Right atrium auricular region (tissue), 2 donors: Measurements from ENCODE around the gene MAP1LC3B. TPM values are rescaled to one million over a fixed set of nuclear protein-coding genes. Genes with fewer than 3 reads are reported as not detected.

Experiments used
- DNase-seq: peaks from one replicate; pipeline ENCODE4 v3.0.0-alpha.2; 2019; ENCODE audit warnings: low spot score
- H3K27ac ChIP-seq, 2 donors: fragments of 200-600 bp; sonication (generic); 1 replicate in 1 of 2; 2 replicates in 1 of 2; pipeline ENCODE4 v1.5.1; 2016 to 2019
- H3K27me3 ChIP-seq, 2 donors: fragments of 200-600 bp; sonication (generic); one replicate each; pipeline versions ENCODE4 v1.5.1 to v1.6.0; 2017 to 2019
- H3K36me3 ChIP-seq: fragments of 200-600 bp; sonication (generic); one replicate; pipeline ENCODE4 v1.5.1; 2016
- H3K4me1 ChIP-seq, 2 donors: fragments of 200-600 bp; sonication (generic); one replicate each; pipeline versions ENCODE4 v1.5.1 to v1.6.0; 2017 to 2019
- H3K4me3 ChIP-seq, 2 donors: fragments of 200-600 bp; sonication (generic); 1 replicate in 1 of 2; 2 replicates in 1 of 2; pipeline ENCODE4 v1.5.1; 2017 to 2019; ENCODE audit warnings: mild to moderate bottlenecking in 1 of 2, moderate library complexity in 1 of 2
- H3K9me3 ChIP-seq, 2 donors: fragments of 200-600 bp; sonication (generic); one replicate each; pipeline ENCODE4 v1.5.1; 2019
- total RNA-seq, 2 donors: library from RNA; depleted of rRNA; stranded (reverse); fragments of >200 nt; gene quantifications; one replicate each; pipeline ENCODE4 v1.1.0, GENCODE V29; 2016
- TF ChIP-seq, protein P1 (sequence below), 2 donors: fragments of 200-600 bp; sonication (generic); IDR thresholded peaks; one replicate each; pipeline ENCODE4 v1.5.1; 2019; ENCODE audit warnings: antibody characterized with exemption in 2 of 2

The MAP1LC3B gene
- total RNA-seq, 2 donors from 2014 or later = 57.5 to 83.0 TPM

DNA sequence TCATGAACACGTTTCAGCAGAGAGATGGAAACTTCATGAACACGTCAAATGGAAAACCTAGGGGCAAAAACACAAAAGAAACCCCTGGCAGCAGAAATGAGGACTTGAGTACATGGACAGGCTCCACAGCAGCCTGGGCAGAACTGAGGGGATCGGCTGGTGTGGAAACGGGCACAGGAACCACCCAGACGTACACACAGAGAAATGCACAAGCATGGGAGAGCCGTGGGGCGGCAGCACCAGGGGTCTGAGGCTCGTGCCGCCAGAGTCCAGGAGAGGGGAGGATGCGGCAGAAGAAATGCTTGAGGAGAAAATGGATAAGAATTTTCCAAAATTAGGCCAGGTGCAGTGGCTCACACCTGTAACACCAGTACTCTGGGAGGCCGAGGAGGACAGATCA, 30.0 kb downstream of the MAP1LC3B start:
- Histone ChIP-seq H3K4me1 (no peaks in the 10 kb centered on the region), H3K4me3 (no peak overlapping the region), H3K36me3 (peaks cover 60% of the 10 kb centered on the region), H3K27me3 (no peaks in the 10 kb centered on the region), H3K9me3 (no peaks in the 10 kb centered on the region), H3K27ac (no peak overlapping the region)
- TF ChIP-seq, protein P1, sequence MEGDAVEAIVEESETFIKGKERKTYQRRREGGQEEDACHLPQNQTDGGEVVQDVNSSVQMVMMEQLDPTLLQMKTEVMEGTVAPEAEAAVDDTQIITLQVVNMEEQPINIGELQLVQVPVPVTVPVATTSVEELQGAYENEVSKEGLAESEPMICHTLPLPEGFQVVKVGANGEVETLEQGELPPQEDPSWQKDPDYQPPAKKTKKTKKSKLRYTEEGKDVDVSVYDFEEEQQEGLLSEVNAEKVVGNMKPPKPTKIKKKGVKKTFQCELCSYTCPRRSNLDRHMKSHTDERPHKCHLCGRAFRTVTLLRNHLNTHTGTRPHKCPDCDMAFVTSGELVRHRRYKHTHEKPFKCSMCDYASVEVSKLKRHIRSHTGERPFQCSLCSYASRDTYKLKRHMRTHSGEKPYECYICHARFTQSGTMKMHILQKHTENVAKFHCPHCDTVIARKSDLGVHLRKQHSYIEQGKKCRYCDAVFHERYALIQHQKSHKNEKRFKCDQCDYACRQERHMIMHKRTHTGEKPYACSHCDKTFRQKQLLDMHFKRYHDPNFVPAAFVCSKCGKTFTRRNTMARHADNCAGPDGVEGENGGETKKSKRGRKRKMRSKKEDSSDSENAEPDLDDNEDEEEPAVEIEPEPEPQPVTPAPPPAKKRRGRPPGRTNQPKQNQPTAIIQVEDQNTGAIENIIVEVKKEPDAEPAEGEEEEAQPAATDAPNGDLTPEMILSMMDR (IDR thresholded peaks at IDR 0.05) = no peak
- no peak for DNase-seq

DNA sequence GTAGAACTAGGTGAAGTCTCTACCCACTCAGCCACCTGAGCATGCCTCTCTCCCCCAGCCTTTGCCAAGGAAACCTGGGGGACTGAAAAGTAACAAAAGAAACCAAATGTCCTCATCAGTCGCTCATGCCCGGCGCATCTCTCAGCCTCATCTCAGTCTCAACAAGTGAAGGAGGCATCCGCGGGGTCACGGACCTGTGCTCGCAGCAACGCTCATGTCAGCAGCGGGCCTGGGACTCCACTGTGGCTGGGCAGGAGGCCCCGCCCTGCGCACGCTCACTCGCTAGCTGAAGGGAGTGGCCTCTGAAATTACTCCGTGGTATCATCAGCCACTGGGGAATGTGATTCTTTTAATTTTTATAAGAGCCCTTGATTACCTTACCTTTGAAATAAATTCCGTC, 31.3 kb downstream of the MAP1LC3B start:
- H3K4me3 ChIP-seq = no peak overlapping the region
- no peaks in the 10 kb centered on the region for H3K4me1 ChIP-seq
- no peaks in the 10 kb centered on the region for H3K27me3 ChIP-seq
- no peak overlapping the region for H3K27ac ChIP-seq
- no peaks in the 10 kb centered on the region for H3K9me3 ChIP-seq
- TF ChIP-seq, protein P1 (IDR thresholded peaks at IDR 0.05) = no peak
- DNase-seq = no peak
- H3K36me3 ChIP-seq = peaks cover 47% of the 10 kb centered on the region

DNA sequence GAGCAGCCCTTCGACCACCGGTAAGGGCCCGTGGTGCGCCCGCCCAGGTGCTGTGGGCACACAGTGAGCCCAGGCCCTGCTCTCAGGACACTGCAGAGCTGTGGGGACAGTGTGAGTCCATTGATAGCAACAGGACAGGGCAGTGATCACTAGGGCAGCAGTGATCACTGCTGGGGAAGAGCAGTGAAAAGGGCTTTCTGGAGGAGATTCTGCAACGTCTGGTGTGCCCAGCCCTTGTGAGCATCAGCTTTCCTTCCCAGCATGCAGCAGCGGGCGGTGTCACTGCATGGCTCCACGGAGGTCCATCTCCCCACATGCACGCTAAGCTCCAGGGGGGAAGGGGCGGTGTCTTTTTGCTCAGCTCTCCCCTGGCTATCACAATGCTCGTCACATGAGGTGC, 32.1 kb downstream of the MAP1LC3B start:
- no peaks in the 10 kb centered on the region for H3K27me3 ChIP-seq
- H3K4me3 ChIP-seq = no peak overlapping the region
- H3K36me3 ChIP-seq = peaks cover 46% of the 10 kb centered on the region
- TF ChIP-seq, protein P1 (IDR thresholded peaks at IDR 0.05) = no peak
- no peaks in the 10 kb centered on the region for H3K4me1 ChIP-seq
- H3K27ac ChIP-seq = no peak overlapping the region
- DNase-seq = no peak
- H3K9me3 ChIP-seq = no peaks in the 10 kb centered on the region

DNA sequence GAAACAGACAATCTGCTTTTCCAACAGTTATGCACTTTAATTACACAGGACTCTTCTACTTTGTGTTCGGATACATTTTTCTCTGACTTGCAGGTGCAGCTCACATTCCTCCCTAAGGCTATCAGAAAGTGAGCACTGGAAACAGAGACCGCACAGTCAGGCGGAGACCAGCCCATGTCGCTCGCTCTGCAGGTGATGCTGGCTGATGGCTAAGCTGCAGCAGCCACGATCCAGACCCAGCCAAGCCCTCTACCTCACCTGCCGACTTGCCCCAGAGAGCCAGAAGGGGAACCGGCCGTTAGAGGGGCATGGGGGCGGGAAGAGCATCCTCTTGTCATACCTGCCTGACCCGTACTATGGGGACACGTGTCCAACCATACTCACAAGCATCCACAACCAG, 33.8 kb downstream of the MAP1LC3B start:
- DNase-seq = no peak
- no peaks in the 10 kb centered on the region for H3K27me3 ChIP-seq
- no peaks in the 10 kb centered on the region for H3K4me1 ChIP-seq
- H3K4me3 ChIP-seq = no peak overlapping the region
- peaks cover 40% of the 10 kb centered on the region for H3K36me3 ChIP-seq
- TF ChIP-seq, protein P1 (IDR thresholded peaks at IDR 0.05) = no peak
- no peaks in the 10 kb centered on the region for H3K9me3 ChIP-seq
- no peak overlapping the region for H3K27ac ChIP-seq

DNA sequence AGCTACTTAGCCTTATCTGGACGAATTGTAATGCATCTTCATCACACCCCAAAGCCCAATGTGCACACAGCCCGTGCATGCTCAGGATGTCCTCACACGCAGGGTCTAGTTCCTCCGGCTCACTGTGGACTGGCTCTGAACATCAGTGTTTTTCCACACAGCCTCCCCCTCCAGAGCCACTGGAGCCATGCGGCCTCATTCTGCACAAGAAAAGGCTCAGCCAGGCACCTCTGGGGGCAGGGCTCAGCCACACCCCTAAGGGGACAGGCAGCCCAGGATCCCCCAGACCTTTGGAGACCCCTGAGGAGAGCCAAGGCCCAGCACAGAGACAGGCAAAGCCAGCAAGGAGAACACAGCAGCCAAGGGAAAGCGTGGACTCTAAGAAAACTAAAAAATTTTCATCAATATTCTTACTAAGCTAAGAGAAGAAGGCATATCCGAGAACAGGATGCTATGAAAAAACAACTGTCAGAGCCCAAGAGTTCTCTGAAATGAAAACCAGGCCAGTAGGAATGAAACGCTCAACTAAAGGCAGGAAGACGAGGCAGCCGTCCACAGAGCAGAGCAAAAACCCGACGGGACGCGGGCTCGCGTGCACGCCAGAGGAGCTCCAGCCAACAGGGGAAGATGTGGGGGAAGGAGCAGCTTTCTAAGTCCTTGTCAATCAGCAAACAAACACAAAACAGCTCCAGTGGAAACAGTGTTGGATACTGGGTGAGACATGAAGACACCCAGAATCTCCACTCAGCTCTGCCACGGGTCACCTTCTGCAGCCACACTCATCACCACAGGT, 34.5 kb downstream of the MAP1LC3B start:
- H3K36me3 ChIP-seq = peaks cover 33% of the 10 kb centered on the region
- TF ChIP-seq, protein P1 (IDR thresholded peaks at IDR 0.05) = no peak

DNA sequence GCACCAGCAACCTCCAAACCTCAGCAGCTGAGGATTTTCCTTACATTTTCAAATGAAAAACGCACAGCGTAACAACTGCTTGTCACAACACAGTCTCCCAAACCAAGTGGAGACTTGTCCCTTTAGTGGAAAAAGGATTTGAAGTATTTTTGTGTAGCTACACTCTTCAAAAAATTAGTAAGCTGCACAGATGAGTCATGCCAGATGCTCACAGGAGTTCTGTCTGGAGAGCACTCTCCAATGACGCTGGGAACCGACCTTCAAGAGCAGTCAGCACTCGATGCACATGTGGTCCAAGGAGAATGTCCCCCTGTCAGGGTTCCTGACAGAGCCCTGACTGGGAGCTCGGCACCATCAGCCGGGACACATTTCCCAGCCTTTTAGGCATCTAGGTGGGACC, 39.8 kb downstream of the MAP1LC3B start:
- H3K9me3 ChIP-seq = no peaks in the 10 kb centered on the region
- TF ChIP-seq, protein P1 (IDR thresholded peaks at IDR 0.05) = no peak
- no peak overlapping the region for H3K4me3 ChIP-seq
- H3K27ac ChIP-seq = peak overlapping the region in 1 of 2 donors; percentile 7
- peaks cover 0 to 28% of the 10 kb centered on the region in 2 donors for H3K4me1 ChIP-seq
- H3K36me3 ChIP-seq = peaks cover 9% of the 10 kb centered on the region
- H3K27me3 ChIP-seq = no peaks in the 10 kb centered on the region
- DNase-seq = no peak

More for the DNA sequence above, 34.5 kb downstream of the MAP1LC3B start:
- no peaks in the 10 kb centered on the region for H3K9me3 ChIP-seq
- no peak for DNase-seq
- H3K27ac ChIP-seq = no peak overlapping the region
- no peaks in the 10 kb centered on the region for H3K27me3 ChIP-seq
- H3K4me3 ChIP-seq = no peak overlapping the region
- peaks cover 0 to under 1% of the 10 kb centered on the region in 2 donors for H3K4me1 ChIP-seq
